Measurements from ENCODE around the gene LAMA2.

LAMA2 gene

GRCh38 chr6:129184808-129185366 lies 301.9 kb downstream of the LAMA2 start:
- DNase-seq = no peak

- no peak for DNase-seq
These were observed 304.1 kb downstream of the LAMA2 start for GRCh38 chr6:129186988-129187387.

- no peak for DNase-seq
These were observed 305.4 kb downstream of the LAMA2 start for GRCh38 chr6:129188306-129188705.

GRCh38 chr6:129188795-129189194 lies 305.9 kb downstream of the LAMA2 start:
- DNase-seq = no peak

GRCh38 chr6:129189266-129189665 lies 306.3 kb downstream of the LAMA2 start:
- DNase-seq = no peak

- DNase-seq = no peak
These were observed 308.3 kb downstream of the LAMA2 start for GRCh38 chr6:129191235-129191634.

GRCh38 chr6:129192458-129192989 lies 309.6 kb downstream of the LAMA2 start:
- DNase-seq = no peak

- no peak for DNase-seq
These were observed 311.5 kb downstream of the LAMA2 start for GRCh38 chr6:129194306-129194941.

GRCh38 chr6:129195161-129195560 lies 312.2 kb downstream of the LAMA2 start:
- no peak for DNase-seq

- DNase-seq = no peak
These were observed 312.7 kb downstream of the LAMA2 start for GRCh38 chr6:129195643-129196042.

- no peak for DNase-seq
These were observed 314.2 kb downstream of the LAMA2 start for GRCh38 chr6:129197154-129197553.

- DNase-seq = no peak
These were observed 317.2 kb downstream of the LAMA2 start for GRCh38 chr6:129200151-129200550.

GRCh38 chr6:129203190-129203900 lies 320.4 kb downstream of the LAMA2 start:
- no peak for DNase-seq

- DNase-seq = no peak
These were observed 323.9 kb downstream of the LAMA2 start for GRCh38 chr6:129206821-129207220.

- DNase-seq = no peak
These were observed 324.9 kb downstream of the LAMA2 start for GRCh38 chr6:129207832-129208231.

GRCh38 chr6:129208415-129209034 lies 325.6 kb downstream of the LAMA2 start:
- DNase-seq = no peak

GRCh38 chr6:129209355-129209754 lies 326.4 kb downstream of the LAMA2 start:
- no peak for DNase-seq

GRCh38 chr6:129210684-129211083 lies 327.7 kb downstream of the LAMA2 start:
- no peak for DNase-seq

- DNase-seq = no peak
These were observed 328.7 kb downstream of the LAMA2 start for GRCh38 chr6:129211626-129212025.

- DNase-seq = no peak
These were observed 329.1 kb downstream of the LAMA2 start for GRCh38 chr6:129212081-129212480.

GRCh38 chr6:129215246-129215645 lies 332.3 kb downstream of the LAMA2 start:
- no peak for DNase-seq

GRCh38 chr6:129215916-129216520 lies 333.1 kb downstream of the LAMA2 start:
- DNase-seq = no peak

- no peak for DNase-seq
These were observed 334.8 kb downstream of the LAMA2 start for GRCh38 chr6:129217701-129218100.
